ENCODE results near the gene CDK16.

DNA sequence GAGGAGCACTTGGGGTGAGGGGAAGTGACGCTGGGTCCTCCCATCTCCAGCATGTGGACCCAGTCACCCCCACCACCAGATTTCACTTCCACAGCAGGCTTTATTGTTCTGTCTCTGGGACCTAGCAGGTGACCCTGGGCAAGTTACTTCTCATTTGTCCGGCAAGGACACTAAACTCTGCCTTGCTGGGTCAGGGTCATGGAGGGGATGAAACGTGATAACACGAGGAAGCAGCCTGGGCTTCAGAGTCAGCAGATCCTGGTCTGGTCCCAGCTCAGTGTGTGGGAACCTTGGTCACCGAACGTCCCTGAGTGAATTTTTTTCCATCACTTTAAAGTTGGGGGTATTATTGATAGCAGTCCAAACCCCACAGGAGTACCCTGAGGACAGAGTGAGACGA, 21.0 kb upstream of the CDK16 start:
- TF ChIP-seq, protein P1, sequence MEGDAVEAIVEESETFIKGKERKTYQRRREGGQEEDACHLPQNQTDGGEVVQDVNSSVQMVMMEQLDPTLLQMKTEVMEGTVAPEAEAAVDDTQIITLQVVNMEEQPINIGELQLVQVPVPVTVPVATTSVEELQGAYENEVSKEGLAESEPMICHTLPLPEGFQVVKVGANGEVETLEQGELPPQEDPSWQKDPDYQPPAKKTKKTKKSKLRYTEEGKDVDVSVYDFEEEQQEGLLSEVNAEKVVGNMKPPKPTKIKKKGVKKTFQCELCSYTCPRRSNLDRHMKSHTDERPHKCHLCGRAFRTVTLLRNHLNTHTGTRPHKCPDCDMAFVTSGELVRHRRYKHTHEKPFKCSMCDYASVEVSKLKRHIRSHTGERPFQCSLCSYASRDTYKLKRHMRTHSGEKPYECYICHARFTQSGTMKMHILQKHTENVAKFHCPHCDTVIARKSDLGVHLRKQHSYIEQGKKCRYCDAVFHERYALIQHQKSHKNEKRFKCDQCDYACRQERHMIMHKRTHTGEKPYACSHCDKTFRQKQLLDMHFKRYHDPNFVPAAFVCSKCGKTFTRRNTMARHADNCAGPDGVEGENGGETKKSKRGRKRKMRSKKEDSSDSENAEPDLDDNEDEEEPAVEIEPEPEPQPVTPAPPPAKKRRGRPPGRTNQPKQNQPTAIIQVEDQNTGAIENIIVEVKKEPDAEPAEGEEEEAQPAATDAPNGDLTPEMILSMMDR (IDR thresholded peaks at IDR 0.05), result no peak
- no peak for TF ChIP-seq POLR2A (IDR thresholded peaks at IDR 0.05)

Measured in heart left ventricle (tissue), 13 donors.